SJCRH30 (cell line): Measurements from ENCODE around the gene SLC9A2. TPM values are rescaled to one million over a fixed set of nuclear protein-coding genes. Genes with fewer than 3 reads are reported as not detected.
A peak's percentile ranks its signal among the peaks of the same experiment; 100 is the strongest.

Experiments used
- DNase-seq, 2 experiments: peaks; one replicate each; pipeline ENCODE4 v3.0.0-alpha.2; 2015 to 2020
- H3K27ac ChIP-seq: fragments of 250-450 bp; sonication (Bioruptor Pico); 2 replicates; pipeline ENCODE4 v1.5.1; 2020; ENCODE audit warnings: mild to moderate bottlenecking, moderate library complexity
- H3K27me3 ChIP-seq: fragments of 250-450 bp; sonication (Bioruptor Pico); 2 replicates; pipeline ENCODE4 v1.5.1; 2020; ENCODE audit warnings: mild to moderate bottlenecking, moderate library complexity
- H3K36me3 ChIP-seq: fragments of 250-450 bp; sonication (Bioruptor Pico); 2 replicates; pipeline ENCODE4 v1.5.1; 2020; ENCODE audit warnings: mild to moderate bottlenecking, moderate library complexity
- H3K4me1 ChIP-seq: fragments of 250-450 bp; sonication (Bioruptor Pico); 2 replicates; pipeline ENCODE4 v1.5.1; 2020; ENCODE audit warnings: mild to moderate bottlenecking, moderate library complexity
- H3K4me3 ChIP-seq: fragments of 250-450 bp; sonication (Bioruptor Pico); 2 replicates; pipeline ENCODE4 v1.5.1; 2020; ENCODE audit warnings: mild to moderate bottlenecking, moderate library complexity
- H3K9me3 ChIP-seq: fragments of 250-450 bp; sonication (Bioruptor Pico); replicated peaks from 2 replicates; pipeline ENCODE4 v1.5.1; 2020; ENCODE audit warnings: mild to moderate bottlenecking, moderate library complexity
- total RNA-seq: library from RNA; depleted of rRNA; stranded (reverse); fragments of >200 nt; shearing (Covaris generic); gene quantifications from 2 replicates; pipeline ENCODE4 v1.2.3, GENCODE V29; 2014

SLC9A2 gene
- total RNA-seq, 1 experiment from 2014 or later: 0.10 TPM

GRCh38 chr2:102718387-102719316 lies 99.3 kb downstream of the SLC9A2 start:
- Histone ChIP-seq H3K27ac (no peak overlapping the region), H3K27me3 (no peaks in the 10 kb centered on the region), H3K9me3 (no peaks in the 10 kb centered on the region), H3K4me3 (no peak overlapping the region), H3K36me3 (peaks cover 30% of the 10 kb centered on the region), H3K4me1 (no peaks in the 10 kb centered on the region)
- DNase-seq: no peak

DNA sequence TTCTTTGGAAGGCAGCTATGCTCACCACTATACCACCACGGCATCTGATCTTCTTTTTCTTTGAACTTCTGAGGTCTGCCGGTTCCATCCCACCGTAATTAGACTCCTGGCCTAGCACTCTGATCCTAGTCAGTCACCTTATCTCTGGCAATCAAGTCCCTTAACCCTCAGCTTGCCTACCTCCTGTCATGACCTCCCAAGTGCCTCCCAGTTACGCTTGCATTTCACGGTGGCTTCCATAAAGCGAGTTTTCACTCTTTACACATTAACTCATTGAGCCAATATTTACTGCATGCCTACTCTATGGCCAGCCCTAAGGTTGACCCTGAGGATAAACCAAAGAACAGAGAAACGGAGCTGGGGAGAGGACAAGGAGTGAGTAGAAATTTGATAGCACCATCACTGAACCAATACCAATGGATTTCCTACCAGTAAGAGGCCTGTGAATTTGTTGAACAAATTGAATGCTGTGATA lies 104.7 kb downstream of the SLC9A2 start:
- H3K9me3 ChIP-seq: no peaks in the 10 kb centered on the region
- DNase-seq: peak in 1 of 2 experiments; percentile 16
- H3K27me3 ChIP-seq: no peaks in the 10 kb centered on the region
- H3K36me3 ChIP-seq: peaks cover 21% of the 10 kb centered on the region
- no peak overlapping the region for H3K27ac ChIP-seq
- H3K4me1 ChIP-seq: no peaks in the 10 kb centered on the region
- no peak overlapping the region for H3K4me3 ChIP-seq

GRCh38 chr2:102724553-102724952 lies 105.2 kb downstream of the SLC9A2 start:
- Histone ChIP-seq H3K4me3 (no peak overlapping the region), H3K36me3 (peaks cover 19% of the 10 kb centered on the region), H3K27ac (no peak overlapping the region), H3K4me1 (no peaks in the 10 kb centered on the region), H3K9me3 (no peaks in the 10 kb centered on the region), H3K27me3 (no peaks in the 10 kb centered on the region)
- DNase-seq: no peak

- H3K27me3 ChIP-seq: no peaks in the 10 kb centered on the region
- no peaks in the 10 kb centered on the region for H3K4me1 ChIP-seq
- H3K36me3 ChIP-seq: peaks cover 9% of the 10 kb centered on the region
- H3K27ac ChIP-seq: no peak overlapping the region
- H3K4me3 ChIP-seq: no peak overlapping the region
- H3K9me3 ChIP-seq: no peaks in the 10 kb centered on the region
- peak in 1 of 2 experiments; percentile 25 for DNase-seq
Measured at GRCh38 chr2:102726128-102727087, 107.1 kb downstream of the SLC9A2 start.

DNA sequence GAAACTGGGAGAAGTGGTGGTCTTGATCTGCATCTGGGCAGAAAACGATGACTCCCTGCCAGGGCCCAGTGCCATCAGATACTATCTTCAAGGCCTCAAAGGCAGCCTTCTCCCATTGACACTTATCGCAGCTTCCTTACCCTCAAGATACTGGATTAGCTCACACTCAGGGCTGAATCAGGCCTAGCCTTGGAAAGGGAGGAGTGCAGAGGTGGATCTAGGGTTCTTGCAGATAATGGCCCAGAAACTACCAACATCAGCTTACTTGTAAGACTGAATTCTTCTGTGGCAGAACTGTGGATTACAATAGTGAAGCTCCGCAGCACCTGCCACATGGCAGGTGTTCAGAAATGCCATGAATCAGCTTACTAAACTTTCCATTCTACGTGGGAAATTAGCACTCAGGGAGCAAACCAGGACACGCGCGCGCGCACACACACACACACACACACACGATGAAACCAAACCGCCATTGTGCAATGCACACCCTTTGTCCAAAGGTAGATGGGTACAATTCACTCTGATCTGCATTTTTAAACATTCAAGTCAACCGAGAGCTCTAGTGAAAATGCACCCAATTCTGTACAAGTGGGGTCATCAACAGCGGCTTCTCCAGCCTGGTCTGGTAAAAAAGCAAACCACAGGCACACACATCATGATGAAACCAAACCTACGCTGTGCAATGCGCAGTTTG lies 116.2 kb downstream of the SLC9A2 start:
- peak overlapping the region; percentile 76 for H3K4me3 ChIP-seq
- no peaks in the 10 kb centered on the region for H3K9me3 ChIP-seq
- H3K27ac ChIP-seq: no peak overlapping the region
- H3K27me3 ChIP-seq: no peaks in the 10 kb centered on the region
- peaks cover 10% of the 10 kb centered on the region for H3K36me3 ChIP-seq
- peak in 1 of 2 experiments; percentile 10 for DNase-seq
- H3K4me1 ChIP-seq: no peaks in the 10 kb centered on the region; the same call in 1 of the 2 replicates

GRCh38 chr2:102736110-102736409 lies 116.7 kb downstream of the SLC9A2 start:
- Histone ChIP-seq H3K9me3 (no peaks in the 10 kb centered on the region), H3K27me3 (no peaks in the 10 kb centered on the region), H3K36me3 (peaks cover 8% of the 10 kb centered on the region), H3K4me3 (peak overlapping the region; percentile 76), H3K27ac (no peak overlapping the region), H3K4me1 (no peaks in the 10 kb centered on the region; the same call in 1 of the 2 replicates)
- DNase-seq: peak in 1 of 2 experiments; percentile 5

DNA sequence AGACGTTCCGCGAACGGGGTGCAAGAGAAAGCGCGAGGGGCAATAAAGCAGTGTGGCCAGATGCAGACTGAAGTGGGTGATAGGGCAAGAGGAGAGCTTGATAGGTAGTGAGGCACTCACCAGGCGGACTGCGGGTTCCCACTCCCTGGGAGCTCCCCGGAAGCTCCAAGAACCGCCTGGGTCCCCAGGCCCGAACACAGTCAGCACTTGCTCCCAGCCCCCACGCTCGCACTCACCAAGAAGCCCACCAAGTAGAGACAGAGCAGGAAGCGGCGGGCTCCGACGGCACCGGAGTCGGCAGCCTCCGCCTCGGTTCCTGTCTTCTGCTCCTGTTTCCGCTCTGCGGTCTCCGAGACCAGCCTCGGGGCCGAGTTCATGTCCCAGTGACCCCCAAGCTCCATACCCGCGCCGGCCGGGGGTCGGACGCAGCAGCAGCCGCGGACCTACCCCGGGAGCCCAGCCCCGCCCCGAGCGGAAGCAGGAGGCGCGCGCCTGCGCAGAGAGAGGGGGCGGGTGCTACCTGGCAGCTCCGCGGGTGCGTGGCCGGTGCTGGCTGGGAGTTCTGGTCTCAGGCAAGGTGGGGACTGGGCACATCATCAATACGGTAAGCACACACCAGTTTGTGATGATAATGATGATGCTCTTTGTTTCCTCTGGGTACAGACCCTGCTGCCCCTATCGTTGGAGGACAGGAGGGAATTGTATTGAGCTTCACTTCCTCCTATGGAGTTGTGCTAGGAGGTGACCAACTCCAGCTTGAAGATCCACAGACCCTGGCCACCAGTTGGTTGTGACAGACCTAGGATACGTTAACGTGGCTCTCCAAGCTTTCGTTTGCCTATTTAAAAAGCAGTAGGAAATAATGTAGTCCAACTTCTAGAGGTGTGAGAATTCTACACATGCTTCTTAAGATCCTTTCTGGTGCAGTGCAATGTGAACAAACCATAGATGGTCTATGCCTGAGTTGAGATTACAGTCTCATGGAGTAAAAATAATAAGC lies 117.4 kb downstream of the SLC9A2 start:
- Histone ChIP-seq H3K4me3 (peak overlapping the region; percentile 76), H3K4me1 (no peaks in the 10 kb centered on the region; the same call in 1 of the 2 replicates), H3K27ac (peak overlapping the region; percentile 42), H3K36me3 (peaks cover 4% of the 10 kb centered on the region), H3K27me3 (no peaks in the 10 kb centered on the region), H3K9me3 (no peaks in the 10 kb centered on the region)
- DNase-seq: peak; percentile 79 to 81

DNA sequence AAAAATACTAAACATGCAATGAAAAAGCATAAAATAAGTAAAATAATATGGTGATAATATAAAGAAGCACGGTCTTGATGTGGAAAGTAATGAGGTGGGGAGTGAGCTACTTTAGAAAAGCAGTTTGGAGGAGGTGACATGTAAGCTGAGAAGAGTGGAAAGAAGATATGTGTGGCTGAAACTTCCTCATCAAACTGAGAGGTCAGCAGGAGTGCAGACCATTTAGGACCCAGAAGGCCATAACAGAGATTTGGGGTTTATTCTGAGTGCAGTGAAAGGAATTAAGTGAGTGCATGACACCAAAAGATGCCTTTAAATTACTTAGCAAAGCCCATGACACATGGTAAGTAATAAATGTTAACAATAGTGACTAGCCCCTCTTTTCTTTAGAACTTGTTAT lies 118.1 kb downstream of the SLC9A2 start:
- H3K27ac ChIP-seq: no peak overlapping the region
- DNase-seq: no peak
- no peaks in the 10 kb centered on the region; the same call in 1 of the 2 replicates for H3K4me1 ChIP-seq
- H3K4me3 ChIP-seq: peak overlapping the region; percentile 76
- no peaks in the 10 kb centered on the region for H3K9me3 ChIP-seq
- no peaks in the 10 kb centered on the region for H3K27me3 ChIP-seq
- no peaks in the 10 kb centered on the region for H3K36me3 ChIP-seq

- Histone ChIP-seq H3K4me1 (no peaks in the 10 kb centered on the region), H3K27ac (no peak overlapping the region), H3K27me3 (no peaks in the 10 kb centered on the region), H3K4me3 (no peak overlapping the region), H3K36me3 (no peaks in the 10 kb centered on the region), H3K9me3 (no peaks in the 10 kb centered on the region)
- no peak for DNase-seq
Measured at GRCh38 chr2:102743259-102743658, 123.9 kb downstream of the SLC9A2 start.

DNA sequence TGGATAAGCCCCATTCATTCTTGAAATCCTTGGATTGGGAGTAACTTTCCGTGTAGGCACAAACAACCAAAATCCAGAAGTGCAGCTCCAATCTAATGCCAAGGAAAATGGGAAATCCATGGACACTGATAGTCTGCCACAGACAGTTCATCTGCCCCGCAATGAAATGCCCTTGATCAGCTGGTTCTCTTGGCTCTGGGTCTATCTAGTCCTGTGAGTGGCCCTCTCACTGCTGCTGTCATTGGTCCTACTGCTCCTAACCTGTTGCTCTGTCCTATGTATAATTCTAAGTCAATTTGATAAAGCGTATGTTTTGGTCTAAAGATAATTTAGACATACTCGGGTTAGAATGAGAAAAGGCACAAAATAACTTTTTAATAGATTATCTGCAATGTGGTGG lies 128.8 kb downstream of the SLC9A2 start:
- Histone ChIP-seq H3K9me3 (no peaks in the 10 kb centered on the region), H3K4me1 (no peaks in the 10 kb centered on the region), H3K27ac (no peak overlapping the region), H3K36me3 (no peaks in the 10 kb centered on the region), H3K27me3 (no peaks in the 10 kb centered on the region), H3K4me3 (no peak overlapping the region)
- DNase-seq: no peak

DNA sequence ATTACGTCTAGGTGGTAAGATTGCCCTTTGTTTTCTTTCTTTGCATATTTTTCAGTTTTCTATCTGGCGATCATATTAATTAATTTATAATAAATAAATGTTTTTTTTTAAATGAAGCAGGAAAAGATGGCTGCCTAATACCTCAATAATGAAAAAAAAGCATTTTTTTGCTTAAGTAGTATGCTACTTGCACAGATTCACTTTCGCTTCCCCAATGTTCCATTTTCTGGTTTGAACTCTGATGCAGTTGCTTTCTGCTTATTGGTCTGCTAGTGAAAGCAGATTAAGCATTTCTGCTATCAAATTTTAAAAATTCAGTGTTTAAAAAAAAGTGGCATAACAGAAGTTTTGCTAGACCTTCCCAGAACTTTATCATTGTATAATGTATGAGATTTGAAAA lies 130.6 kb downstream of the SLC9A2 start:
- no peaks in the 10 kb centered on the region for H3K9me3 ChIP-seq
- no peak overlapping the region for H3K4me3 ChIP-seq
- H3K36me3 ChIP-seq: no peaks in the 10 kb centered on the region
- no peak overlapping the region for H3K27ac ChIP-seq
- DNase-seq: no peak
- no peaks in the 10 kb centered on the region for H3K4me1 ChIP-seq
- H3K27me3 ChIP-seq: no peaks in the 10 kb centered on the region

DNA sequence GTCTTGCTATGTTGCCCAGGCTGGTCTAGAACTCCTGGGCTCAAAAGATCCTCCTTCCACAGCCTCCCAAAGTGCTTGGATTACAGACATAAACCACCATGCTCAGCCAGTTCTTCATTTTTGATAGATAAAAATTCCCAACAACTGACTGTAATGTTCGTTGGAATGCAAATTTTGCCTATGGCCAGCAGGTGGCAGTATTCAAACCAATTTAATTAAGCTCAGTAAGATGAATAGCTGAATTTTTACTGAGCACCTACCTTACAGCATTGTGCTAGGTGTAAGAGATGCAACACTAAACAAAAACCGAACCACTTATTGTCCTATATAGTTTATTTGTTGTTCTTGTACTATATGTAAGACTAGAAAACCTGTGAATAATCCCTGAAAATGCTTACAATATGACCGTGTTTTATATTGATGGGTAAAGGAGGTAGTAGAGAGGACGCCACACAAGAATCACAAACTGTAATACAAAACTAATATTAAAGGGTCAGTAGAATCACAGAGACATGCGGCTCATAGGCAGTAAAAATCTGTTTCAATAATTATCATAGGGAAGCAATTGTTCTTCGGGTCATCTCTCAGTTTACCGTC lies 134.3 kb downstream of the SLC9A2 start:
- Histone ChIP-seq H3K27ac (no peak overlapping the region), H3K4me3 (no peak overlapping the region), H3K36me3 (no peaks in the 10 kb centered on the region; the same call in 1 of the 2 replicates), H3K27me3 (no peaks in the 10 kb centered on the region), H3K9me3 (no peaks in the 10 kb centered on the region), H3K4me1 (no peaks in the 10 kb centered on the region)
- peak in 1 of 2 experiments; percentile 73 for DNase-seq
